GM21423 (cell line): ENCODE data around the gene FBF1.
"Not testable (repeated sequence)": the region's sequence is repeated elsewhere in the genome, so short reads cannot be mapped to it uniquely, and the experiment has no call there.

Experiments
- ATAC-seq: cut with Tn5 transposase; IDR thresholded peaks from one replicate; pipeline ENCODE4 v1.9.1; 2021; ENCODE audit warnings: mild to moderate bottlenecking, moderate library complexity; ENCODE audit not compliant: unreplicated experiment

The FBF1 gene

DNA sequence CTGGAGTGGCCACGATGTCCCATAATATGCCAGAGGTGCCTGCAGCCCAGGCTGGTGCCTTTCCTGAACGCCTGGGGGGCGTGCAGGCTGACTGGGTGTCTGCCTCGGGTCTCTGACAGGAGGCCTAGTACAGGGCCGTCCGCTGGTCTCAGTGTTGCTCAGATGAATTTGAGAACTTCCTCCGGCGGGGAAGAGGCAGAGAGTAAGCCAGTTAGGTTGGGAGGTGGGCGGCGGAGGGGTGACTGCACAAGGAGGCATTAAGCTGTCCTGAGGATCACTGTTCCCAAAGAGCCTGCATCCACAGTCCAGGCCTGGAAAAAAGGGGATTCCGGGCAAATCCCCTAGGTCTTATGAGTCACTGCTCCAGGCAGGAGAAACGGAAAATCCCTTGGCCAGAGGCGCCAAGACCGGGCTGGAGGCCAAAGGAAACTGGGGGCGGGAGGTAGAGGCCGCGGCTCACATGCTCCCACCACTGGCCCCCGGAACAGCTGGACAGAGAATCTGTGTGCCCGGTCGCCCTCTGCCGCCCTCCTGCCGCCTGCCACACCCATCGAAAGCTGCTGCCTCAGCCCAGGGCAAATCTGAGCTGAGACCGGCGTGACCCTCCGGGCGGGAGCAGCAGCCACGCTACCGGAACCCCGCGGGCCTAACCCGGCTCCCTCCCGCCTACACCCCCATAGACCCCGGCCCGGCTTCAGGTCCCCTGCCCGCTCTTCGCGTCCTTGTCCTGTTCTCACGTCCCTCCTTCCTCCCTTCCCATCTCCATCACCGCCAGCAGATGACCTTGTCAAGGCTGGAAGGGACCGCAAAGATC, 63.7 kb downstream of the FBF1 start:
- ATAC-seq = no peak

DNA sequence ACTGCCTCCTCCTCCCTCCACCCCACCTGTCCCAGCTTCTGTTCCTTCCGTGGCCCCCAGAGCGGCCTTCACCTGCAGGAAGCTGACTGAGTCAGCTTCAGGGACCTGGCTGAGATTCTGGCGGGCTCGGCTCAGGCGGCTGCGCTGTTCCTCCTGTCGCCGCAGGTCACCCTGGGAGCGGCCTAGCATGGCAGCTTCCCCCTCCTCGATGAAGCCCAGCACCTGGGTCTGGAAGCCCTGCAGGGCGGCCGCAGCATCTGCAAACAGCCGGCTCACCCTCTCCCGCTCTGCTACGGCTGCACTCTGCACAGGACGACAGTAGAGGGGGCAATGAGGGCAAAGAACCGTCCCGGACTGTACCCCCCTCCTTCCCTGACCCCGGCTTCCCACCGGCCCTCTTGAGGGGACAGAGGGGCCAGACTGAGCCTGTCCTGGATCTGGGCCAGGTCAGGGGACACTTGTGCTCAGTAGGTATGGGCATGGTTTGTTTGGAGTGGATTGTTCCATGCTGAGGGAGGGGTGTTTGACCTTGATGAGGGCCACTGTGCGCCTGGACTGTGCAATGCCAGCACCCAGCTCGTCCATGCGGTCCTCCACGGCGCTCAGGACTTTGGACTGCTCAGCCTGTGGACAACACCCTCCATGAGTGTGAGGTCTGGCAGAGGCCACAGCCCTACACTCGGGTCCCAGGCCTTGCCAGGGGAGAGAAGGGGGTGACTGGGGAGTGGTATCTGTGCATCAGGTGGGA, 64.5 kb downstream of the FBF1 start:
- no peak for ATAC-seq

DNA sequence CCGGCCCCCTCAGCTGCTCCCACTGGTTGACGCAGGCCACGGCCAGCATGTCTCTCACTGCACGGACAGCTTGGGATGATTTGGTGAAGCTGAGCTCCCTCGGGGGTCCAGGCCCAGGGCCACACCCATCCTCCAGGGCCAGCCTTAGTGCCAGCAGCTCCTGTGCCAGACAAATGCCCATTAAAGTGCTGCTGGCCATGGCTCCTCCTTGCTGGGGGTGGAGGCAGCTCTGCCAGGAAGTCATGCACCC, 65.0 kb downstream of the FBF1 start:
- no peak for ATAC-seq

DNA sequence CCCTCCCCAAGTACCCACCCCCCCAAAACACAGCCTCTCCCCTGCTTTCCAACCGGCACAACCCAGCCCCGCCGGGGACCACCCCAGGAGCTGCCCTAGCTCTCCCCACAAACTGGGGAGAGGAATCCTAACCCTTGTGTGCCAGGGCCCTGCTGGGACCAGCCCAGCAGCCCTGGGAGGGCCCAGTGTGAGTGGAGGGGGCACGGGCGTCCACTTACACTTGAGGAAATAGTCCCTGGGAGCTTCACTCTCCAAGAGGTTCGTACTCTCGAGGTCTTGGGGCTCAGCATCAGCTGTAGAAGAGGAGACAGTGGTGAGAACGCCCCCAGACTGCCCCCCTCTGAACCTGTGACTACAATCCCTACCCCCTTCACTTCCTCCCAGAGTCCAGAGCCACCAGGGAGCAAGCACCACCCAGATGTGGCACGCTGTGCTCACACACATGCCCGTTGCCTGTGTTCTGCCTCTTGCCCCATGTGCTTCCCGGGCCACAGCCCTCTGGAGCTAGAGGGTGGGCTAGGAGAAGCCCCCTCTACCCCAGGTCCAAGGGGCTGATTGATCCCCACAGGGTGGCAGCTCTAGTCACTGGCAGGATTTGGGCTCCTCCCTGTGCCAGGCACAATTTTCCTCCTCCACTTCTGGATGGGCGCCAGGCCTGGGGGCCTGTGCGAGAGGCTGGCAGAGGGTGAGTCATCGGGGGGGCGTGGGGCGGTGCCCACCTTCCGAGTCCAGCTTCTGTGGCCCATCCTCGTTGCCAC, 65.5 kb downstream of the FBF1 start:
- ATAC-seq = no peak

DNA sequence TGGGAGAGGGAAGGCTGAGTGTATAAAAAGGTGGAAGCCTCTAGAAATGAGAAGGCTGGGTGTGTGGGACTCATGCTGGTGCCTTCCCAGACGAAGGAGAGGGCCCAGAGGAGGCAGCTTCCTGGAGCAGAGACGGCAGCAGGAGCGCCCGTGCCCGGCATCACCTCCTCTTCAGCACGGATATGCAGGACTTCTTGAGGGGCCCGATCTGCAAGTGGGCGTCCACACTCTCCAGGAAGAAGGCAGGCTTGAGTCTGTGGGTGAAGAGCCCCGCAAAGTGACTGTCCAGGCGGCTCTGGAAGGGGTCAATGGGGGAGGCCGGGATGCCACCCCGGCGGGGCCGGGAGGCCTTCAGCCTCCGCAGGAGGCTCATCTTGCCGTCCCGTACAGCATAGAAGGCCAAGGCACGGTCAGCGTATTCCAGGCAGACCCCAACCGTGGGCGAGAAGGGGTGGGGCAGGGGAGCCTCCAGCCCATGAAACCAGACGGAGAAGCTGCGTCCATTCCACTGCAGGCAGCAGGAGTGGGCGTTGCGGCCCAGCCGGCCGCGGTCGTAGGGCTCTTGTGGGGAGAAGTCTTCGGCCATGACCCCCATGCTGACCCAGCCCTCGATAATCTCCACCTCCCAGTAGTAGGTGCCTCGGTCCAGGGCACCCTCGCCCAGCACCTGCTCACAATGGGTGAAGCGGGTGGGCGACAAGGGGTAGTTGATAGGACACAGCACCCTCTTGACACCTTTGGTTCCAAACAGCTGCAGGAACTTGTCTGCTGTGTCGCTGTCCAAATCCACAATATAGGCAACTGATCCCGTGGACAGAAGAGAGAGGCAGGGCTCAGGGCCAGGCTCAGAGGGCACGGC, 66.3 kb downstream of the FBF1 start:
- ATAC-seq = no peak

DNA sequence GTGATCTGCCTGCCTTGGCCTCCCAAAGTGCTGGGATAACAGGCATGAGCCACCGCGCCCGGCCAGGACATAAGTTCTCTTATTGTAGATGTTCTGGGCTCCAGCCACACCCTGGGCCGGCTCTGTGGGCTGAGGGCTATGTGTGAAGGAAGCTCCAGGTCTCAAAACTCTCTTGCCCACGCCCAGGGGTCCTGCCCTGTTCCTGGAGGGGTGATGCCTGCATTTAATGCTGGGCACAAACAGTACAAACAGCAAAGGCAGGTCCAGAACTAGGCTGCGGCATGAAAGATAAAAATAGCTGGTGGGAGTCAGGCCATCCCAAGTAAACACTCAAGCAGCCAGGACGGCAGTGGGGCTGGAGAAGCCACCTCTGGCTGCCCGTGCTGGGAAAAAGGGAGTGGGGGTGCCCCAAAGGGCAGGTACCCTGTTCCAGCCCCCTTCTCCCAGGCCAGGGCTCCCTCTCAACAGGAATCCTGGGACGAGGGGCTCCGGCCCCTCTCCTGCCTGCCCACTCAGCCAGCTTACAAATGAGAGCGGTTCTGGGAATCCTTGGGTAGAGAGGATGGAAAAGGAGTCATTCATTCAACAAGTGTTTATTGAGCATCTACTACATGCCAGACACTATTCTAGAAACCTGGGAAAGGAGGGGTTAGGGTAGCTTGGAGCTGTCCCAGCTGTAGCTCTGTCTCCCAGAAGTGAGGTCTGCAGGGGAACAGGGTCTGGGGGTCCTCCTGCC, 67.1 kb downstream of the FBF1 start:
- no peak for ATAC-seq

DNA sequence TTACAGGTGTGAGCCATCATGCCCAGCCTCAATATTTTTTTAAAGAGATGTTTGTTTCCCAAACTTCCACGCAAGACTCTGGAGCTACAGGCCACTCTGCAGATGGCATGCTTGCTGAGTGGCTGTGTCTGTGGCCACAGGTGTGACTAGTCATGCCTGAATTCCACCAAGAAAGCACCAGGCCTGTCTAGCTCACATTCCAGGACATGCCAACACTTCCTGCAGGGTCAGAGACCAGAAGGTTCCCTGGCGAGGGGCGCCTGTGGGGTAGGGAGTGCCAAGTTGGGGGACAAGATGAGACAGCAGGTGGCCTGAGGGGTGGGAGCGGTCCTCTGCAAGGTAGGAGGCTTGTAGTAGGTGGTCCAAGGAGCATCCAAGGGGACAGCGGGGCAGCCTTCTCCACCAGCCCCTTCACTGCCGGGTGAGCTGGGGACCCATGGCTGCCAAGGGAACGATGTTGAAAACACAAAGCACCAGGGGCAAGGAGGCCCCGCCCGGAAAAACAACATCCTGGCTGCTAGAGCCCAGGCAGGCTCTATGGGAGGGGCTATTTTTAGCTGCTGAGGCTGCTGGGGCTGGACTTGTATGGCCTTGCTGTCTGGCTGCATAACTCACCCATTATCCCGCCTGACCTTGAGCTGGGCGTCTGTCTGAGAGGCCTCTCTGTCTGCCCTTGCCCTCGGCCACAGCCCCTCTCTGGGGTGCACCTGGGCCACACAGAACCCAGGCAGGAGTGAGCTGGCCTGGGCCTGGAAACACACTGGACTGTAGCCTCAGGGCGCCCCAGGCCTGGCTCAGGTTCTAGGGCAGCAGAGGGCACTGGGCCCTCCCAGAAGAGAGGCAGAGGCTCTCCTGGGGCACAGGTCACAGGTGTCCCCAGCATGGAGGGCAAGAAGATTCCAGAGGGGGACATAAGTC, 68.1 kb downstream of the FBF1 start:
- ATAC-seq = no peak

DNA sequence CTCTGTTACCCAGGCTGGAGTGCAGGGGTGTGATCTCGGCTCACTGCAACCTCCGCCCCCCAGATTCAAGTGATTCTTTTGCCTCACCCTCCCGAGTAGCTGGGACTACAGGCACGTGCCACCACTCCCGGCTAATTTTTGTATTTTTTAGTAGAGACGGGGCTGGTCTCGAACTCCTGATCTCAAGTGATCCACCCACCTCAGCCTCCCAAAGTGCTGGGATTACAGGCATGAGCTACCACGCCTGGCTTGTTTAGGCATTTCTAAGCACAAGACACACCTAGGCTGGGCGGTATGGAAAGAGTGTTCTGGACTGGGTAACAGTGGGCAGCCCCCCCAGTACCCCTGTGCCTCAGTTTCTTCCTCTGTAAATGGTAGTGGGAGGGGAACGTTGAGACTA, 70.6 kb downstream of the FBF1 start:
- not testable (repeated sequence) for ATAC-seq

DNA sequence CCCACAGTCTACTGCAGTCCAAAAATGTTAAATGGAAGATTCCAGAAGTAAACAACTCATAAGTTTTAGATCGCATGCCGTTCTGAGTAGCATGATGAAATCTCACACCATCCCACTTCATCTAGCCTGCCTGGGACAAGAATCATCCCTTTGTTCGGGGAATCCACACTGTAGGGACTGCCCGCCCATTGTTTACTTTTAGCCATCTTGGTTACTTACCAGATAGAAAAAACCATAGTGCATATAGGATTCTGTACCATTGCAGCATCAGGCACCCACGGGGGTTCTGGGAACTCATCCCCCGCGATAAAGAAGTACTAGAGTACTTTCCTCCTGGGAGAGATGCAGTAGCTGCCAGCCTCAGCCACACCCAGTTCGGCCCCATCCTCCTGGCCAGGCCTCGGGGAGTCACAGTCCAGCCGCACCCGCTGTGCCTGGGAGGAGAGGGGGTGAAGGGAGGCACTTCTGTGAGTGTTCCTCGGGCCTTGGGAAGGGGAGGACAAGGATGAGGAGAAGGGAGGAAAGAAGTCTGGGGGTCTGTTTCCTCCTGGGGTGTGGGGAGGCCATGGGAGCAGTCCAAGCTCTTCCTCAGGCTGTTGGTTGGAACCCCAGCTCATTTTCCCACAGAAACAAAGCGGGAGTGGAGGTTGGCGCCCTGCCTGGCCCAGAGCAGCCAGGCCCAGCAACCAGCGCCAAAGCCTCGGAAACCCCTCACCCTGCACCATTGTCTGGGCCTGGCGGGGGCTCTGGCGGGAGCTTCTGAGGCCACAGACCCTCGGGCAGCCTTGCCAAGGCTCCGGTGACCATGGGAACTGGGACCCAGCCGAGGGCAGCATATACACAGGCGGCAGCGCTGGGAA, 71.3 kb downstream of the FBF1 start:
- ATAC-seq = no peak

DNA sequence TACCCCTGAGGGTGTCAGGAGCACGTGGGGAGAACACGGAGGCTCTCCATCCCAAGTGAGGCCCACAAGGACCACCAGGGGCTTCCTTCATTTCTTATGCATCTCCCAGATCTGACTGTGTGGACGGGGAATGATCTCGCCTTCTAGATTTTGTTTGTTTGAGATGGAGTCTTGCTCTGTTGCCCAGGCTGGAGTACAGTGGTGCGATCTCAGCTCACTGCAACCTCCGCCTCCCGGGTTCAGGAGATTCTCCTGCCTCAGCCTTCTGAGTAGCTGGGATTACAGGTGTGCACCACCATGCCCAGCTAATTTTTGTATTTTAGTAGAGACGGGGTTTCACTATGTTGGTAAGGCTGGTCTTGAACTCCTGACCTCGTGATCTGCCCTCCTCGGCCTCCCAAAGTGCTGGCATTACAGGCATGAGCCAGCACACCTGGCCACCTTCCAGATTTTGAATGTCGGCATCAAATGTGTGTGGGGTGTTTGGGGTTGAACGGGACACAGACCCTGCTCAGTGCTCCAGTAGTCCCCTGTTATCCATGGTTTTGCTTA, 72.0 kb downstream of the FBF1 start:
- not testable (repeated sequence) for ATAC-seq

DNA sequence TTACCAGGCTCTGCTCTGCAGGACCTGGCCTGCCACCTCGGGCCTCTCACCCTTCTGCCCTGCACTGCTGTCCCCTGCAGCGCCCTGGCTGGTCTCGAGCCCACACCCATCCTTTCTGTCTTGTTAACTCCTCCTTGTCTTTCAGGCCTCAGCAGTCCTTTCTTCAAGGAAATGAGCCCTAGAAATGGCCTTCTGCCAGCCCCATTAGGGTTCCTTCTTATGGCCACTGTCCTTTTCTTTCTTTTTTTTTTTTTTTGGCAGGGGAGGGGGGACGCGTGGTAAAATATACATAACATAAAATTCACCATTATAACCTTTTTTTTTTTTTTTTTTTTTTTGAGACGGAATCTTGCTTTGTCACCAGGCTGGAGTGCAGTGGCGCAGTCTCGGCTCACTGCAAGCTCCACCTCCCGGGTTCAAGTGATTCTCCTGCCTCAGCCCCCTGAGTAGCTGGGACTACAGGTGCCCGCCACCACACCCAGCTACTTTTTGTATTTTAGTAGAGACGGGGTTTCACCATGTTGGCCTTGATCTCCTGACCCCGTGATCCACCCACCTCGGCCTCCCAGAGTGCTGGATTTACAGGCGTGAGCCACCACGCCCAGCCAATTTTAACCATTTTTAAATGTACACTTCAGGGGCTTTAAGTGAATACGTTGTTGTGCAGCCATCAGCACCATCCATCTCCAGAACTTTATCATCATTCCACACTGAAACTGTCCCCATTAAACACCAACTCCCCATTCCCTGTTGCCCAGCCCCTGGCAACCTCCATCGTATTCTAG, 75.2 kb downstream of the FBF1 start:
- not testable (repeated sequence) for ATAC-seq

DNA sequence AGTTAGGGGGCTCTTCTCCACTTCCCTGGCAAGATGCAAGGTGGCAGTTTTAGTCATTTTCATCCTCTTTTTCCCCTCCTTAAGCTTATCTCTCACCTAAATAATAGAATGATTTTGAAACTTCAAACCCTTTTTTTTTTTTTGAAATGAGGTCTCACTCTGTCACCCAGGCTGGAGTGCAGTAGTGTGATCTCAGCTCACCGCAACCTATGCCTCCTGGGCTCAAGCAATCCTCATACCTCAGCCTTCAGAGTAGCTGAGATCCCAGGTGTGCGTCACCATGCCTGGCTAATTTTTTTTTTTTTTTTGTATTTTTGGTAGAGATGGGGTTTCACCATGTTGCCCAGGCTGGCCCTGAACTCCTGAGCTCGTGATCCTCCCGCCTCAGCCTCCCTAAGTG, 76.0 kb downstream of the FBF1 start:
- ATAC-seq = not testable (repeated sequence)

DNA sequence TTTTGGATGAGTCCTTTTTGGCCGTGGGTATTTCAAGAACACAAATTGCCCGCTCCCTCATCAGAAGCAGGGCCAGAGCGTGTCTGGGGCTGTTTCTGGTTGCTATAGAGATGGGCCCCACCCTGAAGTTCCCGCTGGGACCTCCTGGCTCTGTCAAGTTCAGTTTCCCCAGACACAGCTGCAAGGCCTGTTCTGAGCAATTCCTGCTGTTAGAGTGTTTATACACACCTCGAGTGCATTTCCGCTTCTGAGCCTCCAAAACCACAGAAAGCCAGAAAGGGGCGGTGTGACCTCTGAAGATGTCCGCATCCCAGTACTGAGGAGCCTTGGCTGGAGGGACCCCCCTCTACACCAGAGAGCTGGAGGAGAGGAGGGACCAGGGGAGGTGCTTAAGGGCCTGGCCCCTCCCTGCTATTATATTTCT, 76.4 kb downstream of the FBF1 start:
- ATAC-seq = peak; percentile 89

DNA sequence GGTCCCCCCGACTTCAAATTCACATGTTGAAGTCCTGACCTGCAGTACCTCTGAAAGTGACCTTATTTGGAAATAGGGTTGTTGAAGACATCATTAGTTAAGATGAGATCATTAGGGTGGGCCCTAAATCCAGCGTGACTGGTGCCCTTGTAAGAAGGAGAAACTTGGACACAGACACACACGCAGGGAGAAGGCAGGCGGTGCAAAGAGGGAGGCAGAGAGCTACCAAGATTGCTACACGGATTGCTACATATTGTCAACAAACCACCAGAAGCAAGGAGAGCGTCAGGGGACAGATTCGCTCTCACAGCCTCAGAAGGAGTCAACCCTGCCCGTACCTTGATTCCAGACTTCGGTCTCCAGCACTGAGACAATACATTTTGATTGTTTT, 78.9 kb downstream of the FBF1 start:
- no peak for ATAC-seq
